ENCODE results near the gene NUFIP2. TPM values are rescaled to one million over a fixed set of nuclear protein-coding genes. Genes with fewer than 3 reads are reported as not detected.
"Not testable (repeated sequence)": the region's sequence is repeated elsewhere in the genome, so short reads cannot be mapped to it uniquely, and the experiment has no call there.

The NUFIP2 gene
- total RNA-seq, 1 donor from 2014 or later: 68.1 TPM

DNA sequence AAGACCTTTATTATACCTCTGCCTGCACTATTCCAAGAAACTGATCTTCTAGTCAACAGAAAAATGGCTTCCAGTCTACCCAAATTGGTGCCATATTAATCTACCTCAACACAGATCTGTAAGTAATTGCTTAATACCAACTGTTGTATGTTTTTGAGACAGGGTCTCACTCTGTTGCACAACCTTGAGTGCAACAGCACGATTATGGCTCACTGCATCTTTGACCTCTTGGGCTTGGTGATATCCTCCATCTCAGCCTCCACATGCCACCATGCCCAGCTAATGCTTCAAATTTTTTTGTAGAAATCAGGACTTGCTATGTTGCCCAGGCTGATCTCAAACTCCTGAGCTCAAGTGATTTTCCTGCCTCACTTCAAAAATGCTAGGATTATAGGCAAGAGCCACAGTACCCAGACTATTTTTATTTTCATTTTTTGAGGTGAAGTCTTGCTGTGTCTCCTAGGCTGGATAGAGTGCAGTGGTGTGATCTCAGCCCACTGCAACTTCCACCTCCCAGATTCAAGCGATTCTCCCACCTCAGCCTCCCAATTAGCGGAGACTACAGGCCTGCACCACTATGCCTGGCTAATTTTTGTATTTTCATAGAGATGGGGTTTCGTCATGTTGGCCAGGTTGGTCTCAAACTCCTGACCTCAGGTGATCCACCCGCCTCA lies 14.4 kb downstream of the NUFIP2 start:
- Mint-ChIP-seq H3K27ac (ENCODE audit: unreplicated experiment) (no peak overlapping the region), H3K27me3 (ENCODE audit: unreplicated experiment) (no peaks in the 10 kb centered on the region), H3K36me3 (ENCODE audit: low read depth, unreplicated experiment) (peaks cover 34% of the 10 kb centered on the region), H3K4me3 (ENCODE audit: unreplicated experiment) (no peak overlapping the region), H3K9me3 (ENCODE audit: unreplicated experiment) (no peaks in the 10 kb centered on the region), H3K4me1 (ENCODE audit: unreplicated experiment) (peaks cover 2% of the 10 kb centered on the region)
- DNase-seq (ENCODE audit: low spot score): no peak
- TF ChIP-seq, protein P1, sequence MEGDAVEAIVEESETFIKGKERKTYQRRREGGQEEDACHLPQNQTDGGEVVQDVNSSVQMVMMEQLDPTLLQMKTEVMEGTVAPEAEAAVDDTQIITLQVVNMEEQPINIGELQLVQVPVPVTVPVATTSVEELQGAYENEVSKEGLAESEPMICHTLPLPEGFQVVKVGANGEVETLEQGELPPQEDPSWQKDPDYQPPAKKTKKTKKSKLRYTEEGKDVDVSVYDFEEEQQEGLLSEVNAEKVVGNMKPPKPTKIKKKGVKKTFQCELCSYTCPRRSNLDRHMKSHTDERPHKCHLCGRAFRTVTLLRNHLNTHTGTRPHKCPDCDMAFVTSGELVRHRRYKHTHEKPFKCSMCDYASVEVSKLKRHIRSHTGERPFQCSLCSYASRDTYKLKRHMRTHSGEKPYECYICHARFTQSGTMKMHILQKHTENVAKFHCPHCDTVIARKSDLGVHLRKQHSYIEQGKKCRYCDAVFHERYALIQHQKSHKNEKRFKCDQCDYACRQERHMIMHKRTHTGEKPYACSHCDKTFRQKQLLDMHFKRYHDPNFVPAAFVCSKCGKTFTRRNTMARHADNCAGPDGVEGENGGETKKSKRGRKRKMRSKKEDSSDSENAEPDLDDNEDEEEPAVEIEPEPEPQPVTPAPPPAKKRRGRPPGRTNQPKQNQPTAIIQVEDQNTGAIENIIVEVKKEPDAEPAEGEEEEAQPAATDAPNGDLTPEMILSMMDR (IDR thresholded peaks at IDR 0.05; ENCODE audit: unreplicated experiment): no peak

DNA sequence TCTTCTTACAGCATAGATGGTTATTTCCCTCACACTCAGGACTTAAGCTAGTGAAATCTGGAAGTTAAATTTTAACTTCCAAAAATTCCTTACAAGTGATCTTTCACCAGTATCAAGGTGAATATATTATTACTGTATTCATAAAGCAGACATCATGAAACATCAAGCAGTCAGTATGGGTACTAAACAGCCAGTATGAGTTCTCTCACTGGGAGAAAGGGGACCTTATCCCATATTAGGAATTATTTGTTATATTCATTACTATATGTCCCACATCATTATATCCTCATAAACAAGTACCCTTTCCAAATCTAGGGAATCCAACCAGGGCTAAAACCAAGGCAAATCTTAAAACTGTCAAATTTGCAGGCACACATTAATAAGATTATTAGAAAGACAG lies 15.3 kb downstream of the NUFIP2 start:
- no peak for DNase-seq (ENCODE audit: low spot score)
- no peaks in the 10 kb centered on the region for H3K9me3 Mint-ChIP-seq (ENCODE audit: unreplicated experiment)
- H3K27me3 Mint-ChIP-seq (ENCODE audit: unreplicated experiment): peaks cover 2% of the 10 kb centered on the region
- no peak overlapping the region for H3K4me3 Mint-ChIP-seq (ENCODE audit: unreplicated experiment)
- no peaks in the 10 kb centered on the region for H3K4me1 Mint-ChIP-seq (ENCODE audit: unreplicated experiment)
- peaks cover 35% of the 10 kb centered on the region for H3K36me3 Mint-ChIP-seq (ENCODE audit: low read depth, unreplicated experiment)
- no peak overlapping the region for H3K27ac Mint-ChIP-seq (ENCODE audit: unreplicated experiment)
- TF ChIP-seq, protein P1 (IDR thresholded peaks at IDR 0.05; ENCODE audit: unreplicated experiment): no peak

DNA sequence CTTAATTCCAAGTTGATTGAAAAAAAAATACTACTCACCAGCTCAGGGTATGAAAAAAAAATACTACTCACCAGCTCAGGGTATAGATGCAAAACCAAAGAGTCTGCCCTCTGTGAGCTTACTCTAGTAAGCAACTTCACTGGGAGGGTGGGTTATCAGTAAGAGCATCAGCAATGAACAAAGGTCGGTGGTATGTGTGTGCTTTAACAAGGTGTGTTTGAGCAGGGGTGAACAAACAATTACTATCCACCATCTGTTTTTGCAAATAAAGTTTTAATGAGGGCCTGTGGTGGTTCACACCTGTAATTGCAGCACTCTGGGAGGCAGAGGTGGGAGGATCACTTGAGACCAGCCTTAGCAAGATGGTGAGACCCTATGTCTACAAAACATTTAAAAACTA lies 20.0 kb downstream of the NUFIP2 start:
- no peak for DNase-seq (ENCODE audit: low spot score)
- H3K9me3 Mint-ChIP-seq (ENCODE audit: unreplicated experiment): no peaks in the 10 kb centered on the region
- no peak overlapping the region for H3K4me3 Mint-ChIP-seq (ENCODE audit: unreplicated experiment)
- H3K36me3 Mint-ChIP-seq (ENCODE audit: low read depth, unreplicated experiment): peaks cover 30% of the 10 kb centered on the region
- TF ChIP-seq, protein P1 (IDR thresholded peaks at IDR 0.05; ENCODE audit: unreplicated experiment): no peak
- no peaks in the 10 kb centered on the region for H3K4me1 Mint-ChIP-seq (ENCODE audit: unreplicated experiment)
- no peak overlapping the region for H3K27ac Mint-ChIP-seq (ENCODE audit: unreplicated experiment)
- peaks cover 4% of the 10 kb centered on the region for H3K27me3 Mint-ChIP-seq (ENCODE audit: unreplicated experiment)

DNA sequence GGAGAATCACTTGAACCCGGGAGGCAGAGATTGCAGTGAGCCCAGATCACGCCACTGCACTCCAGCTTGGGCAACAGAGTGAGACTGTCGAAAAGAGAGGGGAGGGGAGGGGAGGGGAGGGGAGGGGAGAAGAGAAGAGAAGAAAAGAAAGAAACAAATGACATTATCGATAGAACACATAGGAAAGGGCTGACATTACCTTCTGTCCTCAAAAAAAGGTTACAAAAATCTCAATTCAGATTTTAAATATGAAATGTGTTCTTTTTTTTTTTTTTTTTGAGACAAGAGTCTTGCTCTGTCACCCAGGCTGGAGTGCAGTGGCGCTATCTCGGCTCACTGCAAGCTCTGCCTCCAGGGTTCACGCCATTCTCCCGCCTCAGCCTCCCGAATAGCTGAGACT lies 22.0 kb downstream of the NUFIP2 start:
- H3K9me3 Mint-ChIP-seq (ENCODE audit: unreplicated experiment); H3K27ac Mint-ChIP-seq (ENCODE audit: unreplicated experiment); H3K4me1 Mint-ChIP-seq (ENCODE audit: unreplicated experiment); H3K27me3 Mint-ChIP-seq (ENCODE audit: unreplicated experiment); DNase-seq (ENCODE audit: low spot score); H3K4me3 Mint-ChIP-seq (ENCODE audit: unreplicated experiment): not testable (repeated sequence)
- peaks cover 25% of the 10 kb centered on the region for H3K36me3 Mint-ChIP-seq (ENCODE audit: low read depth, unreplicated experiment)

DNA sequence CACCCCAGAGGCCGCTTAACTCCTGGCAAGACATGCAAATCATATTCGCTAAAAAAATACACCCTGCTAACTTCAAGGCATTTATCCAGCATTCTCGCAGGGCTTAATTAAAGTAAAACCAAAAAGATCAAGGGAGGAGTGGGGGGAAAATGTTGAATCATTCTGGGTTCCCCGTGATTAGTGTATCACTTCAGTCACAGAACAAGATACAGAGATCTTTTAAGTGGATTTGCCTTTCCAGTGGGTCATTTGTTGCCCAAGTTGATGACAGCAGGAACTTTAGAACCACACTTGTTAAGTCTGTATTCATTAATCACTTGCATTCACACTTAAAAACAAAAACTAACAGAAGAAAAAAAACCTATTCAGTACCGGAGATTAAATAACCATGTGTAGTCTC lies 30.0 kb downstream of the NUFIP2 start:
- no peak overlapping the region for H3K27ac Mint-ChIP-seq (ENCODE audit: unreplicated experiment)
- DNase-seq (ENCODE audit: low spot score): no peak
- H3K36me3 Mint-ChIP-seq (ENCODE audit: low read depth, unreplicated experiment): peaks cover 12% of the 10 kb centered on the region
- no peaks in the 10 kb centered on the region for H3K4me1 Mint-ChIP-seq (ENCODE audit: unreplicated experiment)
- TF ChIP-seq, protein P1 (IDR thresholded peaks at IDR 0.05; ENCODE audit: unreplicated experiment): no peak
- no peaks in the 10 kb centered on the region for H3K27me3 Mint-ChIP-seq (ENCODE audit: unreplicated experiment)
- H3K9me3 Mint-ChIP-seq (ENCODE audit: unreplicated experiment): no peaks in the 10 kb centered on the region
- H3K4me3 Mint-ChIP-seq (ENCODE audit: unreplicated experiment): no peak overlapping the region
